Gastroesophageal sphincter (tissue), 4 donors: ENCODE data around the gene RANBP6. TPM values are rescaled to one million over a fixed set of nuclear protein-coding genes. Genes with fewer than 3 reads are reported as not detected.

Experiments used
- ATAC-seq: fragments of 150-250 bp; one replicate; pipeline ENCODE4 v1.9.1; 2016; ENCODE audit warnings: mild to moderate bottlenecking, moderate library complexity
- H3K27ac ChIP-seq, 4 donors: fragments of 200-600 bp; sonication (generic) in 3 of 4; 1 replicate in 3 of 4; 2 replicates in 1 of 4; pipeline ENCODE4 v1.5.1; 2016 to 2019
- H3K27me3 ChIP-seq: fragments of 200-600 bp; sonication (generic); one replicate; pipeline ENCODE4 v1.5.1; 2019
- H3K36me3 ChIP-seq, 2 donors: fragments of 200-600 bp; sonication (generic); one replicate each; pipeline ENCODE4 v1.5.1; 2019; ENCODE audit warnings: control low read depth in 1 of 2
- H3K4me1 ChIP-seq, 3 donors: fragments of 200-600 bp; sonication (generic); 1 replicate in 2 of 3; 2 replicates in 1 of 3; pipeline ENCODE4 v1.5.1; 2016 to 2019; ENCODE audit warnings: control low read depth in 2 of 3
- H3K4me3 ChIP-seq, 2 donors: fragments of 200-600 bp; sonication (generic); one replicate each; pipeline ENCODE4 v1.5.1; 2019; ENCODE audit warnings: mild to moderate bottlenecking in 1 of 2, moderate library complexity in 1 of 2
- H3K9me3 ChIP-seq, 3 donors: fragments of 200-600 bp; sonication (generic); one replicate each; pipeline ENCODE4 v1.5.1; 2017 to 2019; ENCODE audit warnings: control low read depth in 2 of 3
- EP300 ChIP-seq: sonication (generic); formaldehyde crosslinking; IDR thresholded peaks from one replicate; pipeline ENCODE4 v1.6.1; 2017; ENCODE audit warnings: antibody characterized with exemption, mild to moderate bottlenecking
- POLR2A ChIP-seq, 2 donors: fragments of 450-650 bp; IDR thresholded peaks; one replicate each; pipeline ENCODE4 v1.6.1; 2017; ENCODE audit warnings: antibody characterized with exemption in 2 of 2, mild to moderate bottlenecking in 2 of 2, moderate library complexity in 1 of 2
- POLR2AphosphoS5 ChIP-seq: sonication (generic); formaldehyde crosslinking; IDR thresholded peaks from one replicate; pipeline ENCODE4 v1.6.1; 2017; ENCODE audit warnings: antibody characterized with exemption
- small RNA-seq, 4 donors: library from RNA; depleted of rRNA; stranded (forward); fragments of <200 nt; gene quantifications; one replicate each; pipeline ENCODE3, GENCODE V24; 2016
- total RNA-seq, 4 donors: library from RNA; depleted of rRNA; stranded (reverse); fragments of >200 nt; gene quantifications; one replicate each; pipeline ENCODE4 v1.1.0, GENCODE V29; 2016
- TF ChIP-seq, protein P1 (sequence below), 4 experiments: fragments of 200-600 bp in 2 of 4; fragments of 450-650 bp in 2 of 4; sonication (generic) in 1 of 4; IDR thresholded peaks; one replicate each; pipeline ENCODE4 v1.5.1; 2017 to 2019; ENCODE audit warnings: antibody characterized with exemption in 4 of 4, mild to moderate bottlenecking in 2 of 4, moderate library complexity in 2 of 4

Gene RANBP6
- total RNA-seq, 4 donors from 2014 or later = 14.8 to 20.2 (median 17.6) TPM

DNA sequence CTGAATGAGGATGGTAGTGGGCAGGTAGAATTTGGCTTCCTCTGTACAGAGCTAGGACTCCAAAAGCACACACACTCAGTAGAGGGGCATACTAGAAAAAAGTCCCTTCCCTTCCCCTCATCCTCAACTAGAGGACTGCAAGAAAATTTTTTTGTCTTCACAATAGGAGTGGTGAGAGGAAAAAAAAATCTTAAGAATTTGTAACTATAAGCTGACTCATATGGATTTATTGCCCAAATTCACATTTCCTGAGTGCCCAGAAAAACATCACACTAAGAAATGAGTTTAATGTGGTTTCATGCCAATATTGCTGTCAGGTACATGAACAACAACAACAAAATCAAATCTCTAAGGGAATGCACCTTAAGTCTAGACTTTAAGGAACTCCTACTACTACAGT lies 43.7 kb downstream of the RANBP6 start:
- TF ChIP-seq POLR2AphosphoS5 (no peak), POLR2A (IDR thresholded peaks at IDR 0.05) (no peak), EP300 (no peak)
- TF ChIP-seq, protein P1, sequence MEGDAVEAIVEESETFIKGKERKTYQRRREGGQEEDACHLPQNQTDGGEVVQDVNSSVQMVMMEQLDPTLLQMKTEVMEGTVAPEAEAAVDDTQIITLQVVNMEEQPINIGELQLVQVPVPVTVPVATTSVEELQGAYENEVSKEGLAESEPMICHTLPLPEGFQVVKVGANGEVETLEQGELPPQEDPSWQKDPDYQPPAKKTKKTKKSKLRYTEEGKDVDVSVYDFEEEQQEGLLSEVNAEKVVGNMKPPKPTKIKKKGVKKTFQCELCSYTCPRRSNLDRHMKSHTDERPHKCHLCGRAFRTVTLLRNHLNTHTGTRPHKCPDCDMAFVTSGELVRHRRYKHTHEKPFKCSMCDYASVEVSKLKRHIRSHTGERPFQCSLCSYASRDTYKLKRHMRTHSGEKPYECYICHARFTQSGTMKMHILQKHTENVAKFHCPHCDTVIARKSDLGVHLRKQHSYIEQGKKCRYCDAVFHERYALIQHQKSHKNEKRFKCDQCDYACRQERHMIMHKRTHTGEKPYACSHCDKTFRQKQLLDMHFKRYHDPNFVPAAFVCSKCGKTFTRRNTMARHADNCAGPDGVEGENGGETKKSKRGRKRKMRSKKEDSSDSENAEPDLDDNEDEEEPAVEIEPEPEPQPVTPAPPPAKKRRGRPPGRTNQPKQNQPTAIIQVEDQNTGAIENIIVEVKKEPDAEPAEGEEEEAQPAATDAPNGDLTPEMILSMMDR (IDR thresholded peaks at IDR 0.05) = no peak
- H3K27ac ChIP-seq = no peak overlapping the region
- no peak overlapping the region for H3K4me3 ChIP-seq
- H3K27me3 ChIP-seq = no peaks in the 10 kb centered on the region
- H3K4me1 ChIP-seq = peaks cover 0 to 6% (median 0%) of the 10 kb centered on the region in 3 donors
- no peaks in the 10 kb centered on the region for H3K9me3 ChIP-seq
- H3K36me3 ChIP-seq = peaks cover 0 to 38% of the 10 kb centered on the region in 2 donors
- ATAC-seq = no peak

Small RNA genes lying within 50 kb of the gene (small RNA-seq; reads per million reads assigned to genes)
- 0 reads per million in 4 donors for gene MIR4665

Other genes starting within 250 kb of the RANBP6 start
- gene ERMP1, start 182.5 kb downstream of the RANBP6 start, total RNA-seq = 10 to 100 TPM in 3 of 4 donors, 1 to 10 TPM in 1; 6.6 to 12.2 (median 11.7) TPM
- not detected for gene MLANA, start 124.7 kb downstream of the RANBP6 start, total RNA-seq
- gene IL33, start 200.2 kb upstream of the RANBP6 start, total RNA-seq = 100 to 1,000 TPM in 1 of 4 donors, 10 to 100 TPM in 3; 43.6 to 145 (median 77.8) TPM